HL-60/S4 treated with phorbol 12-myristate 13-acetate at 8.2 ng/mL for 4 days and 3 days (cell line): ENCODE data around the gene NECTIN3.

Experiments
- in situ Hi-C: fragments of 300-500 bp; cut with MboI; formaldehyde crosslinking; loops from 2 replicates; pipeline ENCODE4 v1.15.0; 2022; ENCODE audit warnings: low sequenced_read_pairs

NECTIN3 gene

GRCh38 chr3:111071257-111072030 lies at the start of gene NECTIN3:
Gene NECTIN3, plus strand, starts transcription at chr3:111071816. Its CDS starts 202 bp downstream, at chr3:111072018.
- in situ Hi-C loops = no loop called here

GRCh38 chr3:111027868-111028267 lies 43.7 kb upstream of the NECTIN3 start:
- in situ Hi-C loops = no loop called here

- in situ Hi-C loops = no loop called here
Measured at GRCh38 chr3:111031538-111031937, 40.1 kb upstream of the NECTIN3 start.

GRCh38 chr3:111032677-111033076 lies 38.9 kb upstream of the NECTIN3 start:
- in situ Hi-C loops = no loop called here

GRCh38 chr3:111033470-111034050 lies 38.1 kb upstream of the NECTIN3 start:
- in situ Hi-C loops = no loop called here

GRCh38 chr3:111035316-111035715 lies 36.3 kb upstream of the NECTIN3 start:
- in situ Hi-C loops = no loop called here

GRCh38 chr3:111035902-111036301 lies 35.7 kb upstream of the NECTIN3 start:
- in situ Hi-C loops = no loop called here

GRCh38 chr3:111040959-111041358 lies 30.7 kb upstream of the NECTIN3 start:
- in situ Hi-C loops = no loop called here

GRCh38 chr3:111045564-111045963 lies 26.1 kb upstream of the NECTIN3 start:
- in situ Hi-C loops = no loop called here

- in situ Hi-C loops = no loop called here
Measured at GRCh38 chr3:111047042-111047441, 24.6 kb upstream of the NECTIN3 start.

GRCh38 chr3:111047812-111048435 lies 23.7 kb upstream of the NECTIN3 start:
- in situ Hi-C loops = no loop called here

GRCh38 chr3:111051354-111051753 lies 20.3 kb upstream of the NECTIN3 start:
- in situ Hi-C loops = no loop called here

GRCh38 chr3:111068574-111068973 lies 3.0 kb upstream of the NECTIN3 start:
- in situ Hi-C loops = no loop called here

GRCh38 chr3:111069974-111070771 lies 1.4 kb upstream of the NECTIN3 start:
- in situ Hi-C loops = no loop called here

GRCh38 chr3:111070772-111071256 lies 802 bp upstream of the NECTIN3 start:
- in situ Hi-C loops = no loop called here

GRCh38 chr3:111072031-111072921 lies 660 bp downstream of the NECTIN3 start:
- in situ Hi-C loops = no loop called here

- in situ Hi-C loops = no loop called here
Measured at GRCh38 chr3:111073218-111073617, 1.6 kb downstream of the NECTIN3 start.

GRCh38 chr3:111076732-111077131 lies 5.1 kb downstream of the NECTIN3 start:
- in situ Hi-C loops = no loop called here

GRCh38 chr3:111077369-111077768 lies 5.8 kb downstream of the NECTIN3 start:
- in situ Hi-C loops = no loop called here

GRCh38 chr3:111080413-111080812 lies 8.8 kb downstream of the NECTIN3 start:
- in situ Hi-C loops = no loop called here
